ENCODE results near the gene ZNF281.
"Not testable (repeated sequence)": the region's sequence is repeated elsewhere in the genome, so short reads cannot be mapped to it uniquely, and the experiment has no call there.

ZNF281 gene

DNA sequence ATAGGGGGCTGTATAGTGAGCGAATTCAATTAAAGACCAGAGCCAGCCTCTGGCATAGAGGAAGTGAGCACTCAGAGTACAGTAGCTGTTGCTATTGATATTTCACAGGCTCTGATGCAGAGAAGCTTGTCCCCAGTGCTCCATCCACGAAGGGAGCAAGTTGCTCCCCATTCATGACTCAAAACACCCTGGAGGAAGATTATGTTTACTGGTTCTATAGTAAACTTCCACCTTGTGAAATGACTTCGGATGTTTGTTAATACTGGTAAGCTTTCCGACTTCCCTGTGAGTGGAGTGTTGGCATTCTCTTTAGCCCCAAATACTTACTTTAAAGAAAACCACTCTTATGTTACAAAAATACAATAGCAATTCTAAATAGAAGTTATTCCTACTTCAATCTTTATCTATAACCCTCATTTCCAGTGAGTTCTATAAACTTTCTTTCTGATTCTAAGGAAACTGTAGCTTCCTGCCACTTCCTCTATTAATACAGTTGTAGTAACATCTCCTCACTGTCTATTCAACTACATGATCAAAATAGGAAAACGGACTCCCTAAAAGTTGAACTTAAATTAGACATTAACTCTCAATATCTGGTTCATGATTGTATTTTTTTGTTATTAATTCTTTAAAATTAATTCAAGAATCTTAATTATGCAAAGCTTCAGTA lies 46.4 kb downstream of the ZNF281 start:
- no peak for DNase-seq

- no peak for DNase-seq
These were observed 47.4 kb downstream of the ZNF281 start for GRCh38 chr1:200362421-200362820.

DNA sequence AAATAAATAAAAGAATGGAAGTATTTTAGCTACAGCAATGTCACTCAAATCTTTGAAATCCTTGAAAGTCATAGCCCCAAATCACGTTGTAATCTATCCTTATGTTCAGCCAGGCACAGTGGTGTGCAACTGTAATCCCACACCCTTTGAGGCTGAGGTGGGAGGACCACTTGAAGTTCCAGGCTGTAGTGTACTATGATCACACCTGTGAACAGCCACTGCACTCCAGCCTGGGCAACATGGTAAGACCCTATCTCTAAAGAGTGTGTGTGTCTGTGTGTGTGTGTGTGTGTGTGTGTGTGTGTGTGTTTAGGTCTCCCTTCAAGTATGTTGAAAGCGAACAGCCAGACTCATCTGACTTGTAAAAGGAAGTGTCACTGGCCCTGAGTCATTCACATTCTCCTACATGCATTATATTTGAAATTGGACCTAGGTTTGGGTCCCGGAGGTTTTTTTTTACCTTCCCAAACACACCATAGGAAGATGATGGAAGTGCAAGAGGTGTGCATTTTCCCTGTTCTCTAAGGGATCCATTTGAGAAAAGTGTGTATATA lies 50.1 kb downstream of the ZNF281 start:
- DNase-seq = no peak

DNA sequence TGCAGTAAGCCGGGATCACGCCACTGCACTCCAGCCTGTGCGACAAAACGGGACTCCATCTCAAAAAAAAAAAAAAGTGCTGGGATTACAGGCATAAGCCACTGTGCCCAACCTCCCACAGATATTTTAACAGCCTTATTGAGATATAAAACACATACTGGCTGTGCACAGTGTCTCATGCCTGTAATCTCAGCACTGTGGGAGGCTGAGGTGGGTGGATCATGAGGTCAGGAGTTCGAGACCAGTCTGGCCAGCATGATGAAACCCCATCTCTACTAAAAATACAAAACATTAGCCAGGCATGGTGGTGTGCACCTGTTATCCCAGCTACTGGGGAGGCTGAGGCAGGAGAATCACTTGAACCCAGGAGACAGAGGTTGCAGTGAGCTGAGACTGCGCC lies 51.9 kb downstream of the ZNF281 start:
- DNase-seq = not testable (repeated sequence)

DNA sequence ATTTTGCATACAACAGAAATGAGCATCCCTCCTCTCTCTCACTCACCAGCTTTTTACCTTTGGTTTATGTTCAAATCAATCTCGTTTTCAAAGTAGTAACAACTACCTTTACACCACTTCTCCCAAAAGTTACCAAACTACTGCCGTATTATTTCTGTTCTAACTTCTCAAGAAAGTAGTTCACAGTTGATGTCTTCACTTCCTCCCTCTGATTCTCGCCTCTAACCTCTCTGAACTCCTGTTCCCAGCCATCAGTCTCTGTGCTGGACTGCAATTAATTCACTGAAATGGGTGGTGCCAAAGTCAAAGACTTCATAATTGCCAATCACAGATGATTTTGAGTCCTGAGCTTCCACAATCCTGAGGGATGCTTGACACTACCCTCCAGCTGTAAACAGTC lies 54.0 kb downstream of the ZNF281 start:
- no peak for DNase-seq

Data from SHP77 (cell line).